ENCODE results near the gene ZNF32. TPM values are rescaled to one million over a fixed set of nuclear protein-coding genes. Genes with fewer than 3 reads are reported as not detected.
"Not testable (repeated sequence)": the region's sequence is repeated elsewhere in the genome, so short reads cannot be mapped to it uniquely, and the experiment has no call there.

Gene ZNF32
- total RNA-seq, 1 donor from 2014 or later: 51.1 TPM

DNA sequence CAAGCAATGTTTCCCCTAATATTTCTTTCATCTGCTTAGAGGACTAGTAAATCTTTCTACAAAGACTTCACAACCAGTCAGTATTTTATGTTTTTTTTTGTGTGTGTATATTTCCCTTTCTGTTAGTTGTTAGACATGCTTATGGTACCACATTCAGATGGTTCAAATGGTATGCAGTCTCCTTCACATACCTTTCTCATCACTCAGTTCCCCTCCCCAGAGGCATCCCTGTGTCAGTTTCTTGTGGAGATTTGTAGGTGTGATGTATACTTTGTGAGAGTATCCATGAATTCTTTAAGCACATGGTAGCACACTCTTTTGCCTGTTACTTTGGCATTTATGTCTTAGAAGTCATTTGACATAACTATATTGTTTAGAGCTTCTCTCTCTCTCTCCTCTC is 38.0 kb downstream of the ZNF32 start:
- peaks cover 8% of the 10 kb centered on the region for H3K4me1 ChIP-seq
- no peaks in the 10 kb centered on the region for H3K9me3 ChIP-seq
- H3K4me3 ChIP-seq: no peak overlapping the region
- intact Hi-C loops (cut with DNase I): no loop called here
- DNase-seq (ENCODE audit: extremely low spot score in 2 of 2): no peak
- no peaks in the 10 kb centered on the region for H3K27me3 ChIP-seq
- H3K36me3 ChIP-seq: peaks cover 0 to 43% of the 10 kb centered on the region in 2 donors
- H3K27ac ChIP-seq: no peak overlapping the region
- TF ChIP-seq POLR2AphosphoS5 (IDR thresholded peaks at IDR 0.05; ENCODE audit: insufficient read depth in 1 of 2, low read depth in 1 of 2): no peak
- TF ChIP-seq, protein P1, sequence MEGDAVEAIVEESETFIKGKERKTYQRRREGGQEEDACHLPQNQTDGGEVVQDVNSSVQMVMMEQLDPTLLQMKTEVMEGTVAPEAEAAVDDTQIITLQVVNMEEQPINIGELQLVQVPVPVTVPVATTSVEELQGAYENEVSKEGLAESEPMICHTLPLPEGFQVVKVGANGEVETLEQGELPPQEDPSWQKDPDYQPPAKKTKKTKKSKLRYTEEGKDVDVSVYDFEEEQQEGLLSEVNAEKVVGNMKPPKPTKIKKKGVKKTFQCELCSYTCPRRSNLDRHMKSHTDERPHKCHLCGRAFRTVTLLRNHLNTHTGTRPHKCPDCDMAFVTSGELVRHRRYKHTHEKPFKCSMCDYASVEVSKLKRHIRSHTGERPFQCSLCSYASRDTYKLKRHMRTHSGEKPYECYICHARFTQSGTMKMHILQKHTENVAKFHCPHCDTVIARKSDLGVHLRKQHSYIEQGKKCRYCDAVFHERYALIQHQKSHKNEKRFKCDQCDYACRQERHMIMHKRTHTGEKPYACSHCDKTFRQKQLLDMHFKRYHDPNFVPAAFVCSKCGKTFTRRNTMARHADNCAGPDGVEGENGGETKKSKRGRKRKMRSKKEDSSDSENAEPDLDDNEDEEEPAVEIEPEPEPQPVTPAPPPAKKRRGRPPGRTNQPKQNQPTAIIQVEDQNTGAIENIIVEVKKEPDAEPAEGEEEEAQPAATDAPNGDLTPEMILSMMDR (IDR thresholded peaks at IDR 0.05): no peak
- no peak for TF ChIP-seq POLR2A (IDR thresholded peaks at IDR 0.05)

DNA sequence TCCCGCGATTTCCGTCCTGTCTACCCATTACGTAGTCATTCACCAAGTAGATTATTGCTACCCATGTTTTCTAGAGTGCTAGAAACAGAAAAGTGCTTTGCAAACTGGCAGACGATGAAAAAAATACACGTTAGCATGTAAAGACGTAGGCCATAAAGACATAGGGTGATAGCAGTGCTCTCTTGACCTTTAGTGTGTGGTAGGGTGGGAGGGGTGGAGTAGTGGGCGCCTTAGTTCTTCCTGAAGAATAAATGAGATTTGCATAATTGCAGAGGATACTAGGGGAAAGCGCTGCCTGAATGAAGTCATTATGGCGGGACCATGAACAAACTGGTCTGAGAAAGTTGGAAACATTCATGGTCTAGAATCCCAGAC is 41.5 kb downstream of the ZNF32 start:
- Histone ChIP-seq H3K9me3 (no peaks in the 10 kb centered on the region), H3K4me1 (peaks cover 8% of the 10 kb centered on the region), H3K27me3 (no peaks in the 10 kb centered on the region), H3K4me3 (peak overlapping the region; percentile 81 to 96), H3K27ac (no peak overlapping the region), H3K36me3 (peaks cover 0 to 21% of the 10 kb centered on the region in 2 donors)
- intact Hi-C loops (cut with DNase I): no loop called here
- no peak for DNase-seq (ENCODE audit: extremely low spot score in 2 of 2)
- TF ChIP-seq, protein P1 (IDR thresholded peaks at IDR 0.05): no peak
- no peak for TF ChIP-seq POLR2A (IDR thresholded peaks at IDR 0.05)
- TF ChIP-seq POLR2AphosphoS5 (IDR thresholded peaks at IDR 0.05; ENCODE audit: insufficient read depth in 1 of 2, low read depth in 1 of 2): no peak

DNA sequence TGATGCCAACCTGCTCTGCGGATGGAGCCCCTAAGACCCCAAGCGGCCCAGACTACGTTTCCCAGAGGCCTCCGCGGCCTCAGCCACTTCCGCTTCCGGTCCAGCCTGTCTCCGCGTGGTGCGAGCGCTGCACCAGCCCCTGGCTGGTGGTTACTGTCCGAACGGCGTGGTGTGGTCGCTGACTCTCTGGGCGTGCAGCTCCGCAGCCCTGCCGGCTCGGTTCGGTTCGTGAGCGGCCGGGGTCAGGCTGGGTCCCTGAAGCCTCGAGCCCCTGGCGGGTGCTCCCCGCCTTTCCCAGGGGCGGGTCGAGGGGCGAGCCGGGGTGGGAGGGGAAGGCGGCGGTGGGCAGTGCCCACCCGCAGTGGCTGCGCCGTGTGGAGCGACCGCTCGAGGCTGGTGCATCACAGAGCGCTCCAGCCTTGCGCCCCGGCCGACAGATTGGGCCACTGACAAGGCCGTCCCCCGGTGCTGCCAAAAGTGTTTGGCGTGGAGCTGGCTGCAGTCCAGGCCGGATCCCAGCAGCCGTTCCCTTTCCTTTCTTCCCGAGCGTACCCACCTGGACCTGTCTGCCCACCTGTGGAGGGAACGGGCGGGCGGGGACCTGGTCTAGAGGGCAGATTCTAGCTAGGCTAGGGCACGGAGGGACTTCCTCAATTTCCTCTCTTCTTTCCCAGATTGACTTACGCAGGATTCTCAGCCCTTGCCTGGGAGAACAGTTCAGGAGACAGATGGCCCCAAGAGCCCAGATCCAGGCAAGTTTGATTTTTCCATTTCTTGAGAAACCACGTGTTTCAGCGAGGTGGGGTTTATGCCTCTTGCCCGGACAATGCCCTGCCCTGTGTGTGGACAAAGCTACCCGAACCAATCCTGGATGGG is 42.1 kb downstream of the ZNF32 start, which contains the start of gene ZNF485:
Gene ZNF485, plus strand, starts transcription at position 116 of the 876 bp plus-strand sequence. Its CDS starts 613 bp downstream, at position 729.
- H3K27ac ChIP-seq: peak within 1 kb of the TSS; percentile 74
- DNase-seq (ENCODE audit: extremely low spot score in 2 of 2): no peak
- intact Hi-C loops (cut with DNase I): no loop called here

DNA sequence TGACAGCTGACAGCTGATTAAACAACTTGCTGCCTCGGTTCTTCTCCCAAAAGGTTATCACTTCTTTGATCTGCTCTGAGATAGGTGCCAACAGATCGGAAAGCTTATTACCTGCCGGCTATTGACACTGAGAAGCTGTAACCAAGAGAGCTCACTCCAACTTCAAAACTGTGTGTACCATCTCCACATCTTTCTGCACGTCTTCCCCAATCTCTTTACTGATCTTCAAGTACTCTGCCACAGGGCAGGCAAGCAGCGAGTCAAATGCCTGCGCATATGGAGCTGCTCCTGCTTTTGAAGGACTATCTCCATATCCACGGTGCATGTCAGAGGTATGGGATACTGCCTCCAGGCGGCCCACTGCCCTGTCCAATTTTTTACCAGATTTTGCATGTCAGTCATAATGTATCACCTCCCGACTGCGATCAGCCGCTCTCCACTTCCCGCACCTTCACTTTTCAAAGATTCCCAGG is 42.8 kb downstream of the ZNF32 start:
- TF ChIP-seq POLR2AphosphoS5 (IDR thresholded peaks at IDR 0.05; ENCODE audit: insufficient read depth in 1 of 2, low read depth in 1 of 2) (no peak), POLR2A (IDR thresholded peaks at IDR 0.05) (no peak)
- TF ChIP-seq, protein P1 (IDR thresholded peaks at IDR 0.05): no peak
- intact Hi-C loops (cut with DNase I): no loop called here
- H3K9me3 ChIP-seq: no peaks in the 10 kb centered on the region
- H3K27ac ChIP-seq: peak overlapping the region; percentile 74
- peaks cover 8% of the 10 kb centered on the region for H3K4me1 ChIP-seq
- no peaks in the 10 kb centered on the region for H3K27me3 ChIP-seq
- DNase-seq (ENCODE audit: extremely low spot score in 2 of 2): no peak
- H3K4me3 ChIP-seq: peak overlapping the region; percentile 81 to 96
- H3K36me3 ChIP-seq: peaks cover 0 to 12% of the 10 kb centered on the region in 2 donors

More for the DNA sequence above, 42.1 kb downstream of the ZNF32 start, which contains the start of gene ZNF485:
- Histone ChIP-seq H3K4me3 (peak within 1 kb of the TSS; percentile 81 to 96), H3K9me3 (no peaks in the 10 kb centered on the region), H3K27me3 (no peaks in the 10 kb centered on the region), H3K4me1 (peaks cover 8% of the 10 kb centered on the region), H3K36me3 (peaks cover 0 to 18% of the 10 kb centered on the region in 2 donors)
- TF ChIP-seq POLR2A (IDR thresholded peaks at IDR 0.05): no peak
- peak; percentile 21 to 71 for TF ChIP-seq POLR2AphosphoS5 (IDR thresholded peaks at IDR 0.05; ENCODE audit: insufficient read depth in 1 of 2, low read depth in 1 of 2)
- TF ChIP-seq, protein P1 (IDR thresholded peaks at IDR 0.05): no peak

DNA sequence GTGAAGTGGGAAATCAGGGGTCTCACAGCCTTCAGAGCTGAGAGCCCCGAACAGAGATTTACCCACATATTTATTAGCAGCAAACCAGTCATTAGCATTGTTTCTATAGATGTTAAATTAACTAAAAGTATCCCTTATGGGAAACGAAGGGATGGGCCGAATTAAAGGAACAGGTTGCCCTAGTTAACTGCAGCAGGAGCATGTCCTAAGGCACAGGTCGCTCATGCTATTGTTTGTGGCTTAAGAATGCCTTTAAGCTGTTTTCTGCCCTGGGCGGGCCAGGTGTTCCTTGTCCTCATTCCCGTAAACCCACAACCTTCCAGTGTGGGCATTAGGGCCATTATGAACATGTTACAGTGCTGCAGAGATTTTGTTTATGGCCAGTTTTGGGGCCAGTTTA is 47.1 kb downstream of the ZNF32 start:
- intact Hi-C loops (cut with DNase I); H3K9me3 ChIP-seq; H3K27ac ChIP-seq; H3K27me3 ChIP-seq; H3K4me1 ChIP-seq; H3K36me3 ChIP-seq; DNase-seq (ENCODE audit: extremely low spot score in 2 of 2); H3K4me3 ChIP-seq: not testable (repeated sequence)
